Mammary epithelial cell (primary cell): Measurements from ENCODE around the gene RPGRIP1L.
"Not testable (repeated sequence)": the region's sequence is repeated elsewhere in the genome, so short reads cannot be mapped to it uniquely, and the experiment has no call there.

ENCODE experiments used
- EZH2 ChIP-seq: IDR thresholded peaks from 2 replicates; pipeline ENCODE4 v1.6.1; 2012; ENCODE audit warnings: low read length, inconsistent platforms, borderline replicate concordance
- TF ChIP-seq, protein P1 (sequence below), 2 donors: IDR thresholded peaks in 1 of 2; conservative IDR thresholded peaks in 1 of 2; 2 replicates each; pipeline ENCODE4 v1.5.1; 2011 to 2012; ENCODE audit warnings: inconsistent platforms in 2 of 2, low read length in 2 of 2, mild to moderate bottlenecking in 2 of 2, control low read depth in 1 of 2, low read depth in 1 of 2; ENCODE audit not compliant: insufficient read depth in 1 of 2; ENCODE audit errors: extremely low read depth in 1 of 2

DNA sequence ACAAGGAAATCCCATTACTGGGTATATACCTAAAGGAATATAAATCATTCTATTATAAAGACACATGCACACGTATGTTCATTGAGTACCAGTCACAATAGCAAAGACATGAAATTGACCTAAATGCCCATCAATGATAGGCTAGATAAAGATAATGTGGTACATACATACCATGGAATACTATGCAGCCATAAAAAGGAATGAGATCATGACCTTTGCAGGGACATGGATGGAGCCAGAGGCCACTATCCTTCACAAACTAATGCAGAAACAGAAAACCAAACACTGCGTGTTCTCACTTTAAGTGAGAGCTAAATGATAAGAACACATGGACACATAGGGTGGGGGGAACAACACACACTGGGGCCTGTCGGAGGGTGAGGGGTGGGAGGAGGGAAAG is 18.3 kb downstream of the RPGRIP1L start:
- TF ChIP-seq, protein P1, sequence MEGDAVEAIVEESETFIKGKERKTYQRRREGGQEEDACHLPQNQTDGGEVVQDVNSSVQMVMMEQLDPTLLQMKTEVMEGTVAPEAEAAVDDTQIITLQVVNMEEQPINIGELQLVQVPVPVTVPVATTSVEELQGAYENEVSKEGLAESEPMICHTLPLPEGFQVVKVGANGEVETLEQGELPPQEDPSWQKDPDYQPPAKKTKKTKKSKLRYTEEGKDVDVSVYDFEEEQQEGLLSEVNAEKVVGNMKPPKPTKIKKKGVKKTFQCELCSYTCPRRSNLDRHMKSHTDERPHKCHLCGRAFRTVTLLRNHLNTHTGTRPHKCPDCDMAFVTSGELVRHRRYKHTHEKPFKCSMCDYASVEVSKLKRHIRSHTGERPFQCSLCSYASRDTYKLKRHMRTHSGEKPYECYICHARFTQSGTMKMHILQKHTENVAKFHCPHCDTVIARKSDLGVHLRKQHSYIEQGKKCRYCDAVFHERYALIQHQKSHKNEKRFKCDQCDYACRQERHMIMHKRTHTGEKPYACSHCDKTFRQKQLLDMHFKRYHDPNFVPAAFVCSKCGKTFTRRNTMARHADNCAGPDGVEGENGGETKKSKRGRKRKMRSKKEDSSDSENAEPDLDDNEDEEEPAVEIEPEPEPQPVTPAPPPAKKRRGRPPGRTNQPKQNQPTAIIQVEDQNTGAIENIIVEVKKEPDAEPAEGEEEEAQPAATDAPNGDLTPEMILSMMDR (conservative IDR thresholded peaks at IDR 0.05 in 1 of 2, IDR thresholded peaks at IDR 0.05 in 1 of 2; ENCODE audit: extremely low read depth in 1 of 2, insufficient read depth in 1 of 2, low read depth in 1 of 2, low read length in 2 of 2), result not testable (repeated sequence)
- not testable (repeated sequence) for TF ChIP-seq EZH2
